IPS DF 19.7 (cell line): ENCODE data around the gene LCN10.
A peak's percentile ranks its signal among the peaks of the same experiment; 100 is the strongest.

Source experiments
- DNase-seq: peaks from one replicate; pipeline ENCODE4 v3.0.0-alpha.2; 2013; ENCODE audit warnings: low read depth, low spot score

Gene LCN10

DNA sequence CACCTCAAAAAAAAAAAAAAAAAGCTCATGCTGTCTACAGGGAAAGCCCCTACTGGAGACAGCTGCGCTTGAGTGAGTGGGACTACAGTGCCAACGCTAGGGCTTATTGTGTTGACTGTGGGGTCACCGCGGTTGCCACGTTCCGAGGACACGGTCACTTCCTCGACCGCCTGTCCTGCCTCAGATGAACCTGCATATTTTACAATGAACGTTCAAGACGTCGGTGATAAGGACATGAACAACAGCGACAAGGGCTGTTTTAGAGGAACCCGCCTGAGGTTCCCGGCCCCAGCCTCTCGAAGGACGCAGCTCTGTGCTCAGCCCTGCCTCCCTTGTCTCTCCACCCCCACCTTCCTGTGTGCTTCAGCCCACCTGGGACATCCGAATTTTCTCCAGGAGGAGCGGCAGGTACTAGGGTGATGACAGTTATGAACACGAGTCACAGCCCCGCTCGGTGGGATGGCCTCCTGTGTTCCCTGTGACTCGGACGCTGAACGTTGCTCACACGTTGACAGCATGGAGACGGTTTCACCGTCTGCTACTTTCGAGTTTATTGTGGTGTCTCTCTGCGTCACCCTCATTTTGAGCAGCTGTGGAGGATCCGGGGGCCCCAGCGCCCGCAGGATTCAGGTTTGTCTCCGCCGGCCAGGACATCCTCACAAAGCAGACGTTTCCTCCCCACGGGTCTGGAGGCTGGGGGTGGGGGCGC, 41.6 kb downstream of the LCN10 start:
- no peak for DNase-seq

DNA sequence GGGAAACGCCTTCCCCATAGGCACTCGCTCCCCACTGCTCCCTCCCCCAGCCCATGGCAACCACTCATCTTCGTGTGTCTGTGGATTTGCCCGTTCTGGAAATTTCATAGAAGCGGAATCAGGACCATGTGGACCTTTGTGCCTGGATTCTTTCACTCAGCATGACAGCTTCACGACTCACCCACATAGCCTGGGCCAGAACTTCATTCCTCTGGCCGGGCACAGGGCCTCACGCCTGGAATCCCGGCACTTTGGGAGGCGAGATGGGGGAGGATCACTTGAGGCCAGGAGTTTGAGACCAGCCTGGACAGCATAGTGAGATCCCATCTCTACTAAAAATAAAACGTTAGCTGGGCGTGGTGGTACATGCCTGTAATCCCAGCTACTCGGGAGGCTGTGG, 42.4 kb downstream of the LCN10 start:
- DNase-seq, result no peak

DNA sequence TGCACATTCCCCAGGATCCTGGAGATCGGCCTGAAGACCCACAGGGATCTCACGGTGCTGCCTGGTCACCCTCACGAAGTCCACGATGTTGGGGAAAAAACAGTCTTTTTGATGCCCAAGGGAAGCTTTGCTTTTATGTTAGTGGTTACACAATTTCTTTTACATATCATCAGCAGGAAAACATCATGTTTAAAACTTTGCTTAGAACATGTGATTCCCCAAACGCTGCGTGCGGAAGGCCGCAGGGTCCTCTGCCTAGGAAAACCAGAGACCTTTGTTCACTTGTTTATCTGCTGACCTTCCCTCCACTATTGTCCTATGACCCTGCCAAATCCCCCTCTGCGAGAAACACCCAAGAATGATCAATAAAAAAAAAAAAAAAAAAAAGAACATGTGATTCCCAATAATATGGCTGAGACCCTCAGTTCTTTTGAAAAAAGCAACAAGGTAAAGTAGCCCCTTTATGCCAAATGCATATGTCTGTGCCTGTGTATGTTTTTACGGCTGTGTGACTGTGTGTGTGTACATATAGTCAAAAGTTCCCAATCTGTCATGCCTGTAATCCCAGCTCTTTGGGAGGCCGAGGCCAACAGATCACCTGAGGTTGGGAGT, 44.0 kb downstream of the LCN10 start:
- DNase-seq, result no peak

DNA sequence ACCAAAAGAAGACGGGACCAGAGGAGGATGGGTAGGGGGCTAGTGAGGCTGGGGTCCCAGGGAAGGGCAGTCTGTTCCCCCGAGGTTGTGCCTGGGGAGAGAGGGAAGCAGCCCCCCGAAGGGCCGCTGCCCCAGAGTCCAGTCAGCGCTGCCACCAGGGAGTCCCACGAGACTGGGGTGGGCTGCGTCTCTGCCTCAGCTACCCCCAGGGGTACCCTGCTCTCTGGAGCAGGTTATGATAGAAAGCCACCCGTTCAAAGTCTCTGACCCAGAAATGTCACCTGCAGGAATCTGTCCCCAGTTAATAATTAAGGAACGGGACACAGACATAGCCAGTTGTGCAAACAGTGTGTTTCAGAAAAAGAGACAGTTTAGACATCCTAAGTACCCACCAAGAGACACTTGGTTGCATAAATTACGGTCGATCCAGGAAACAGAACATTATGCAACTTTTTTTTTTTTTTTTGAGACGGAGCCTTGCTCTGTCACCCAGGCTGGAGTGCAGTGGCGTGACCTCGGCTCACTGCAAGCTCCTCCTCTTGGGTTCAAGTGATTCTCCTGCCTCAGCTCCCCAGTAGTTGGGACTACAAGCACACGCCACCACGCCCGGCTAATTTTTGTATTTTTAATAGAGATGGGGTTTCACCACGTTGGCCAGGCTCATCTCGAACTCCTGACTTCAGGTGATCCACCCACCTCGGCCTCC, 44.8 kb downstream of the LCN10 start:
- DNase-seq, result no peak

DNA sequence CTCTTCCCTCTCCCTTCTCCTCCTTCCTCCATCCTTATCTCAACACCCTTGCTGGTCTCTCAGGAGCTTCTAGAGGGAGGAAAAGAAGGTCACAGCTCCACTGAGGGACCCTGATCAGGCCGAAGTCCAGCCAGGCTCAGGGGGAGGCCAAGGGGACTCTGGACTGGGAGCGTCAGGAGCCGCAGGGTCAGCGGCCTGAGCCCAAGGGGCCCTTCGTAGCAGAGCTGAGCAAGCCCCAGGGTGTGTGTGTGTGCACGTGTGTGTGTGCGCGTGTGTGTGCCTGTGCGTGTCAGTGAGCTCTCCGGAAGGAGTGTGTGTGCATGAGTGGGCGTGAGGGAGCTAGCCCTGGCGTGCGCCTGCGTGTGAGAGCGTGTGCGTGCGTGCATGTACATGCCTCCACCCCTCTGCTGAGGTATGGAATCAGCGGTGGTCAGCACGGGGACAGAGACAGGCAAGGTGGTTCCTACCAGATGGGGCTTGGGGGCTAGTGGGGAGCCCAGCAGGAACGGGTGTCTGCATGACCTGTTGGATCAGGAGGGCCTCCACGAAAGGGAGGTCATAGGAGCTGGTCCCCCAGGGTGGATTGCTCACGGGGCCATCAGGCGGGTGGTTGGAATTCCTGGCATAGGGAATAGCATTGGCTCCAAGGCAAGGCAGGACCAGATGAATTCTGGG, 45.5 kb downstream of the LCN10 start:
- DNase-seq, result no peak

DNA sequence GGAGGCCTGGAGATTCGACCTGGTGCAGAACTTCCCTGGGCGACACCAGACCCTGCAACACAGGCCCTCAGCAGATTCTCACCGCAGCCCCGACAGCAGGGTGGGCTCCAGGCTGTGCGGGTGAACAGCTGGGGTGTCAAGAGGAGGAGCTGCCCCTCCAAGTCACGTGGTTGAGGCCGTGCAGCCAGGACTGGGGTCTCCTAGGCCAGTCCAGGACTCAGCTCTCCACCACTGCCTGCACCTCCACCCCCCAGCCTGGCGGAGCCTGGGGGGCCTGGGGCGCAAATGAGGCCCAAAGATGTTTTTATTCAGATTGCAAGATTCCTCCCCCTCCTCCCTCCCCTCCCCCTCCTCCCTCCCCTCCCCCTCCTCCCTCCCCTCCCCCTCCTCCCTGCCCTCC, 46.2 kb downstream of the LCN10 start:
- DNase-seq, result no peak

DNA sequence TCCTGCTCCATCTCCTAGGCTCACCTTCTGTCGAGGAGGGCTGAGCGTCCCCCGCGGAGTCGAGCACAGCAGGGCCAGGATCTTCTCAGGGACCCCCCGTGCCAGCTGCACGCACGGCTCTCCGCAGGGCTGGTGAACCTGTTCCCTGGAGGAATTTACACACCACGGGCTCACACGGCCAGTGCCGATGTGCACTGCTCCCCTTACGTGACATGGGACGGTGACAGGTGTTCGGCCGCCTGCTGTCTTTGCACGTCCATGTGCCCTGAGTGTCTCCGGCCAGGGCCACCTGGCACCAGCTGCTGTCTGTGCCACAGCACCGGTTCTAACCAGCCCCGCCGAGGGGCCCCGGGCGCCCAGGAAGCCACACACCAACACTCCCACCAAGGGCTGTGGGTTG, 46.8 kb downstream of the LCN10 start:
- no peak for DNase-seq

DNA sequence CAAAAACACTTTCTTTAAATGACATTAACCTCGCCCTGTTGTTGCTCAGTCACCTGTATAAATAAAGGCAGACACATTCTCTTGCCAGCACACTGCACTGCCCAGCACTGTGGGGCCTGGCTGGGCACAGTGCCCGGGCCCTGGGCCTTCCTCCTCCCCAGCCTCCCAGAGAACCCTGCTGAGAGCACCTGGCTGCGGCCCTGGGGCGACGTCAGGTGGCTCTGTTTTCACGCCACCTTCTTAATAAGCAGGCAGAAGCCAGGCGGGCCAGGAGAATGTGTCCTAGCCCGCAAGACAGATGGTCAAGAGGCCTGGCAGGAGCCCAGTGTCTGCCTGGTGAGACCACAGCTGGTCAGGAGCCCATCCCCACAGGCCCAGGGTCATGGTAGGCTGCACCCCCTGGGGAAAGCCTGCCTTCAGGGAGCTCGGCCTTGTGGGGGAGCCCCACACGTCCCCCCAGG, 47.3 kb downstream of the LCN10 start:
- no peak for DNase-seq

DNA sequence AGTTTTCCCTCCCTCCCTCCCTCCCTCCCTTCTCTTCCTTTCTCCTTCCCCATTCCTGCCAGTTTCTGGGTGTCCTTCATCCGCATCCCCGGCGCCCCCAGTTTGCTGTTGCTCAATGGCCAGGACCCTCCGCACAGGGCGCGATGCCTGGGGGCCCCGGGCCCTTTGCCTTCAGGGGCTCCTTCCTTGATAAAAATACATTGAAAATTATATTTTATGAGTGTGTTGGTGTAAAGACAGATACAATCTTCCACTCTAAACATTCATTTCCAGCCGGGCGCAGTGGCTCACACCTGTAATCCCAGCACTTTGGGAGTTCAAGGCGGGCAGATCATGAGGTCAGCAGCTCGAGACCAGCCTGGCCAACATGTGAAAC, 47.9 kb downstream of the LCN10 start:
- DNase-seq, result no peak

DNA sequence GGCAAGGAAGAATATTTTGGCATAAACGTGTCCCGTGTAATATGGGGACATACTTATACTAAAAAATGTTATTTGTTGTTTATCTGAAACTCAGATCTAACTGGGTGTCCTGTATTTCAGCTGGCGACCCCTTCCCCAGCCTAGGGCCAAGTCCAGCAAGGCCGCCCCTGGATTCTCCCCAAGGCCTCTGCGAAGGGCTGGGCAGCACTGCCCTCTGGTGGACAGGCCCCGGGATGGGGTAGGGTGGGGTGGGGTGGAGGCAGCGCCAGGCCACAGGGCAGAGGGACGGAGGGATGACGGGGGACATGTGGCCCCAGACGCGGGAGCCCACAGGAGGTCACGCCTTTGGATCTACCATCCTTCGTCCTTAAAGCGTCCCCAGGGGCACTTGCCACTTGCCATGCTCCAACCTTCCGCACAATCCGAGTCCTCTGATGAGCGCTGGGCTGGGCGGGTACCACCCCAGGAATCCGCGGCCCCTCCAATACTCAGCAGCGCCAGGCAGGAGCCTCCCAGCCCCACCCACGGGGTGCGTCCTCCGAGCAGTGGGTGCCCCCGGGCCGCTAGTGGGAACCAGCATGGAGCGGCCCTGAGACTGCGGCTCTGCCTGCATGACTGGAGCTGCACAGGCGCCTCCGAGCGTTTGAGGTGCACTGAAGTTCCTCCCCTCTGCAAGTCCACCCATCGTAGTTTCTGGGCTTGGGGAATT, 48.4 kb downstream of the LCN10 start:
- DNase-seq, result peak; percentile 28

DNA sequence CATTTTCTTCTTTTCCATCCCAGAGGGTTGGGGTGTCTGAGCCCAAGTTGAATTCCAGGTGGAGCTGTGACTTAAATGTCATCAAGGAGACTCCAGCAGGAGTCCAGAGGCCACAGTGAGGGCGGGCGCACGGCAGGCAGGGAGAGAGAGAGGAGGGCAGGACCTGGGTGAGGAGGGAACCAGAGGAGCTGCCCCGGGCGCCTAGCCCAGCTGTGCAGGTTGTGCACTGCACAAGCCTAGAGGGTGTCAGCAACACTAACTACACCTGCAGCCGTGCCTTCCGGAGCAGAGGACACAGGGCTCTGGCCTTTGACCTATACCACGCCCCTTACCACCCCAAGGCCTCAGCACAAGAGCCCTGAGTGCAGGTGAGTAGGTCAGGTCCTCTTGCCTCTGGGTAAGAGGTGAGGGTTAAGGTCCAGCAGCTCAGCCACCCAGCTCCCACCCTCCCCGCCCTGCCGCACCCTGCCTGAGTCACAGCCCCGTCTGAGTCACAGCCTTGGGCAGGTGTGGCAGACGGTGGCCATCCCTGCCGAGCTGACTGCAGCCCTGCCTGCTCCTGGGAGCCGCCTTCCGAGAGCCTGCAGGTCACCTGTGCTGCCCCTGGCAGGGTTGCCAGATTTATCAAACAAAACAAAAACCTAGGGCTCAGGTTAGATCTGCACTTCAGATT, 49.1 kb downstream of the LCN10 start:
- DNase-seq, result no peak

DNA sequence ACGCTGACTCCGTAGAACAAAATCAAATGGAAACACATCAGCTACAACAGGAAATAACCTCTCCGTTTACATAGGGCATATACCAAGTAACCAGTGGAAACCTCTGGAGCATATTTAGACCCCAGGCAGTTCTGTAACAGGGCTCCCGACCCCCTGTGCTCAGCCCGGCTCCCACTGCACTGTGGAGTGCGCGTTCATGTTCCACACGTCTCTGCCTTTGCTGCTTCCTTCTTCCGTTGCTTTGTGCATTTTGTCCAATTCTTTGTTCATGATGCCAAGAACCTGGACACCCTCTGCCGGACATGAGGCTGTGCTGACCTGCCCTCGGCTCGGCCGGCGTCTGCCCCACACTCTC, 49.6 kb downstream of the LCN10 start:
- no peak for DNase-seq

DNA sequence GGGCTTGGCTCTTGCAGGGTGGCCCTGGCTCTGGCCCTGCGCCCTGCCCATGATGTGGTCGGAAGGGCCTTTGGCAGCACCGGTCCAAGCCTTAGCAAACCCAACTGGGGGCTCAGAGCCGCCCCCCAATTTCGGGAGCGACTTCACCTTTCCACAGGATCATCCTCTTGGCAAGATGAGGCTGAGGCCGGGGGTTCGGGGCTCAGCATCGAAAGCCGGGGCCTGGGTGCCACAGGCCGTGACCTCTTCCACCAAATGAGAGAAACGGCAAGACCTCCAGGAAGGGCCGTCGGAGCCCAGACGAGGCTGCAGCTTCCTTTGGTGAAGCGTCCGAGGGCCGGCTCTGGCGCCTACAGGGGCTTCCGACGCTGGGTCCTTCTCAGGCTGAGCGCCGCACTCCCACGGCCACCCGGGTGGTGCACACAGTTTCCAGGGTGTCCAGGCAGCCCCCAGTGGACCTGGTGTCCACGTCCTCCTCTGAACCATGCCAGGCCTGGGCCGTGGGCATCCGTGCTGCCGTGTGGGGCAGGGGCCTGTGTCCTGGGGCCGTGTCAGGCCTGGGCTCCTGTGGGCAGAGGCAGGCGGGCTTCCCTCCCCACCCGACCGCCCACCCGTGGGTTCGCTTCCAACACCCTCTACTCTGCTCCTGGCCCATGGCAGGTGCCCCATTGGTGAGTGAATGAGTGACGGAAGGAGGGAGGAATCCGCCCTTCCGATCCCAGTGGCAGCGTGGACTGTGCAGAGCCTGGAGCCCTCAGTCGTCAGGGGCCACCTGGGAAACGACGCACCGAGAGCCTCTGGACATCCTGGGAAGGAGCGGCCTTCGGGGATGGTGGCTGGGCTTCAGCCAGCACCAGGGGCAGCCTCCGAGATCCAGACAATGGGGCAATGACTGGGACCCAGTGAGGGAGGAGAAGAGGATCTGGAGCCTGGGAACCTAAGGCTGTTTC, 50.3 kb downstream of the LCN10 start:
- no peak for DNase-seq

DNA sequence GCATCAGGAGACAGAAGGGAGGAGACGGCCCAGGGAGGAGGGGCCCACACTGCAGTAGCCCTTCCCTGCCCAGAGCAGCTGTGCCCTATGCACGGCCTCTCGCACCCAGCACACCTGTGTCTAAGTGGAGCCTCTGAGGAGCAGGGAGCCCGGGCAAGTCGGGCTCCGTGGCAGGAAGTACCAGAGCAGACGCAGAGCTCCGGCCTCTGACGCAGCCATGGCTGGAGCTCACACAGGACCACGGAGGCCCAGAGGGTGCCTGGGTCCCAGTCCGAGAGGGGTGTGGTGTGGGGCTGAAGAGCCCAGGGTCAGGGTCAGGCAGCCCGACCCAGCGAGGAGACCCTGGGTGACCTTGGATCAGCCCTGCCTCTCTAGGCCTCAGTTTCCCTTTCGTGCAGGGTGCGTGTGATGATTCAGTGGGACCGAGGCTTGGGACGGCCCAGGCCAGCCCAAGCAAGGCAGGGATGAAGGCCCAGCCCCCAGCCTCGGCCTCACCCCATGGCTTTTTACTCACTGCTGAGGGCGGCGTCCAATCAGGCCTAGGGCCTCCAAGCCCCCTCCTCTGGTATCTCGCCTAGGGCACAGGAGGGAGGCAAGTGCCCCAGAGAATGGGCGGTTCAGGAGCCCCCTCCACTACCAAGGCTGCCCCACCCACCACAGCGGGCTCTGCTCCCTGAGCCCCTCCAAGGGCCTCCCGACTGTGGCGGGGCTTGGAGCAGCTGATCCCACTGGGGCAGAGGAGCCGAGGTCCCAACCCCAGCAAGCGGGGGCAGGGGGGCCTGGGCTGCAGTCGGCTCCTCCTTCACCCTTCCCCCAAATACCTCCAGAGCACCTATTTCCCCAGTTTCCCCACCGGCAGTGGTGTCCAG, 51.2 kb downstream of the LCN10 start:
- DNase-seq, result no peak

DNA sequence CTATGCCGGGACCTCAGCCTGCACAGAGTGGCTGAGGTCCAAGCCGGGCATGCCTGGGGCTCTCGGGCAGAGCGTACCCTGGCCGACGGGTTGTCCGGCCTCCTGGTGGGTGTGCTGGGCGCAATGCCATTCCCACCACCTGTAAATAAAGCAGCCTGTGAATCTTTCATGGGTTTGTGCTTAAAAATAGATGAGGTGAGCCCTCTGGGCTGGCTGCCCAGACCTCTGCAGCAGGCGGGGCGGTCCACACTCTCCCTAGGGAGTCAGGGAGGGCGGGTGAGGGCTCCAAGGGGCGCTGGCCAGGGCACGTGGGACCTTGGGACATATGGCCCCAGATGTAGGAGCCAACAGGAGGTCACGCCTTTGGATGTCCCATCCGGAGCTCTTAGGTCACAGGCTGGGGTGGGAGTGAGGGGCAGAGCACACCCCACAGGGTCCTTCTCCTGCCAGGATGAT, 51.9 kb downstream of the LCN10 start:
- DNase-seq, result no peak

DNA sequence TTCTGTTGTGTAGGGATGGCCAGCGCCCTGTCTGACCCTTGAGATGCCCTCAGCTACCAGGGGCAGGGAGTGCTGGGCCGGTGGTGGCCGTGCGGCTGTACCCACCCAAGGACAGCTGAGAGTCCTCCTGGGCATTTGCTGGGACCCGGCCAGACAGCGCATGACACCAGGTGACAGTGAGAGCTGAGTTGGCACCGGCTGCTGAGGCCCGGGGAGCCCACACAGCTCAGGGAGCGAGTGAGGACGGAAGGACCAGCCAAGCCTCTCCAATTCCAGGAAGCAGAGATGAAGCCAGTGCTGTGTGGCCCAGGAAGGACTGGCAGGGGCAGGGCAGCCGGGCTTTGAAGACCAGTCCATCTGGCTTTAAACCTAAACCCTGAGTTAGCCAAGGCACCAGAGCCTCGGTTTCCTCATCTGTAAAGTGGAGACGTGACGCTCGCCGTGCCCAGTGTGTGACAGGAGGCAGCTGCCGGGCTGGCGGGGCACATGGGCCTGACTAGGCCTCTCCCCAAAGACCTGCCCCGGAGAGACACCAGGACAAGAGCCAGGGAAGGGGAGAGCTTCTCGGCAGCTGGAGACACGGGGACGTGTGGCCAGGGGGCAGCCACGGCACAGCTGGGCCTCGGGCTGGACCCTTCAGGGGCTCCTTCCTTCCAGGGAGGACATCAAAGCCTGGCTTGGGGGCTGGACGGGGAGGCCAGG, 52.5 kb downstream of the LCN10 start:
- no peak for DNase-seq

DNA sequence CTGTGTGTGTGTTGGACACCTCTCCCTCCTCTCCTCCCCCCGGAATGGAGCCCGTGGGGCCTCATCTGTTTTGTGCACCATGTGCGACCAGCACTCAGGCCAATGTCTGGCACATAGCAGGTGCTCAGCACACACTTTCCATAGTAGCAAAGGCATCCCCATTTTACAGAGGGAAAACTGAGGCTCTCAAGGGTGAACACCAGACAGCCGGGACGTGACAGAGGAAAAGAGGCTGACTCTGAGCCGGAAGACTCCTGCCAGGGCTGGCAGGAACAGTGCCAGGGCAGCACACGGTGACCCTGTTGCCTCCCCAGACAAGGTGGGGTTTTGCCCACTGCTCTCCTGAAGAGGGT, 53.7 kb downstream of the LCN10 start:
- no peak for DNase-seq

DNA sequence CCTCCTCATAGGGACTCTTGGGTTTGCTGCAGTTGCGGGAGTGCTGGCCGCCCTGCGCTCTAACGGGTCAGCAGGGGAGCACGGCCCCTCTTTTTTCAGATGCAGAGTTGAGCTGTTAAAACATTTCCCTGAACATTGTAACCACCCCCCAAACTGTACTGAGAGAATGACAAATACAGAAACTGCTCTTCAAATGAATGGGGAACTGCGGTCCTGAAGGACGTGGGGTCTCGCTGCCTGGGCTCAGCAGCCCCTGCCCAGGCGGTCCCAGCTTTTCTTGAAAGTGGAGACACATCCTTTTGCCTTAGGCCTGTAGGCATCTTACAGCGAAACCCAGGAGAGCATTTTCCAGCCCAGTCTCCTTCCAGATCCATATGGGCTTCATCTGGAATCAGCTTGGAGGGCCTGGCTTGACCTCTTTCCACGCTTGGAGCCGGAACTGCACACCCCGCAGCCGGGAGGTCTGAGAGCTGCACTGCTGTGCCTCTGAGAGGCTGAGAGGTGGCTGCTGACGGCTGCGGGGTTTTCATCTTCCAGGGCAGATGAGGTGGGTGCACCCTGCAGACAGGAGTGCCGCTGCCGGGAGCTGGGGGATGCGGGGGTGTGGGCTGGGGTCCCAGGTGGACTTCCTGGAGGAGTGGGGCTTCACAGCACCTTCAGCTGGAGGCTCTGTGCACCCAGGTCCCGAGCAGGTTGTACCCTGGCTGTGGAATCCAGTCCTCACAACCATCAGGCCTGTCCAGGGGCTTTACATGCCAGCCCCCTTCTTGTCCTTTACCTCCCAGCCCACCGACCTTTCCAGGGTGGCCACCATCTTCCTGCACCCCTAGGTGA, 54.2 kb downstream of the LCN10 start:
- no peak for DNase-seq
